H9 (cell line): ENCODE results near the gene CTIF. TPM values are rescaled to one million over a fixed set of nuclear protein-coding genes. Genes with fewer than 3 reads are reported as not detected.
A peak's percentile ranks its signal among the peaks of the same experiment; 100 is the strongest.

Experiments used
- DNase-seq: peaks from one replicate; pipeline ENCODE4 v3.0.0-alpha.2; 2017
- H2AFZ ChIP-seq: one replicate; pipeline ENCODE4 v1.6.1; 2013; ENCODE audit warnings: mild to moderate bottlenecking, low read length, control low read depth, moderate library complexity
- H2AK5ac ChIP-seq: 2 replicates; pipeline ENCODE4 v1.6.1; 2013; ENCODE audit warnings: low read length, control low read depth, mixed read lengths; ENCODE audit not compliant: insufficient read length
- H2BK120ac ChIP-seq: one replicate; pipeline ENCODE4 v1.6.1; 2013; ENCODE audit warnings: low read depth, mild to moderate bottlenecking, low read length, control low read depth, inconsistent platforms; ENCODE audit not compliant: poor library complexity, severe bottlenecking
- H2BK12ac ChIP-seq: 2 replicates; pipeline ENCODE4 v1.6.1; 2013; ENCODE audit warnings: low read length, control low read depth, mixed read lengths, low read depth; ENCODE audit not compliant: insufficient read length
- H2BK15ac ChIP-seq: 2 replicates; pipeline ENCODE4 v1.6.1; 2013; ENCODE audit warnings: low read depth, low read length, control low read depth
- H2BK20ac ChIP-seq: one replicate; pipeline ENCODE4 v1.6.1; 2013; ENCODE audit warnings: low read depth, mild to moderate bottlenecking, low read length, control low read depth, inconsistent platforms; ENCODE audit not compliant: poor library complexity, severe bottlenecking
- H2BK5ac ChIP-seq: 2 replicates; pipeline ENCODE4 v1.6.1; 2013; ENCODE audit warnings: low read length, control low read depth, mixed read lengths; ENCODE audit not compliant: insufficient read length
- H3K14ac ChIP-seq: 2 replicates; pipeline ENCODE4 v1.6.1; 2013; ENCODE audit warnings: low read length, control low read depth; ENCODE audit not compliant: insufficient read depth
- H3K18ac ChIP-seq: 2 replicates; pipeline ENCODE4 v1.6.1; 2013; ENCODE audit warnings: low read depth, mild to moderate bottlenecking, mixed read lengths, low read length, control low read depth; ENCODE audit not compliant: insufficient read length
- H3K23ac ChIP-seq: 2 replicates; pipeline ENCODE4 v1.6.1; 2013; ENCODE audit warnings: low read length, control low read depth, mixed read lengths, low read depth; ENCODE audit not compliant: insufficient read length
- H3K23me2 ChIP-seq: 2 replicates; pipeline ENCODE4 v1.6.1; 2013; ENCODE audit warnings: low read depth, mild to moderate bottlenecking, mixed read lengths, low read length, control low read depth; ENCODE audit not compliant: insufficient read length, poor library complexity, severe bottlenecking
- H3K27ac ChIP-seq: 2 replicates; pipeline ENCODE4 v1.5.1; 2013; ENCODE audit warnings: low read length, control low read depth, mixed read lengths, low read depth; ENCODE audit not compliant: insufficient read length
- H3K27me3 ChIP-seq: 2 replicates; pipeline ENCODE4 v1.6.1; 2013; ENCODE audit warnings: low read length, control low read depth, inconsistent platforms; ENCODE audit not compliant: insufficient read depth
- H3K4ac ChIP-seq: 2 replicates; pipeline ENCODE4 v1.6.1; 2013; ENCODE audit warnings: low read depth, mild to moderate bottlenecking, control low read depth, inconsistent platforms, low read length, moderate library complexity
- H3K4me1 ChIP-seq: 2 replicates; pipeline ENCODE4 v1.6.1; 2013; ENCODE audit warnings: low read length, control low read depth, inconsistent platforms; ENCODE audit not compliant: insufficient read depth
- H3K4me2 ChIP-seq: 2 replicates; pipeline ENCODE4 v1.6.1; 2013; ENCODE audit warnings: low read length, control low read depth, mixed read lengths; ENCODE audit not compliant: insufficient read length, insufficient read depth
- H3K56ac ChIP-seq: 2 replicates; pipeline ENCODE4 v1.6.1; 2013; ENCODE audit warnings: low read depth, mild to moderate bottlenecking, mixed read lengths, low read length, control low read depth; ENCODE audit not compliant: insufficient read length
- H3K79me1 ChIP-seq: 2 replicates; pipeline ENCODE4 v1.6.1; 2013; ENCODE audit warnings: low read depth, mild to moderate bottlenecking, moderate library complexity, low read length, control low read depth, inconsistent platforms; ENCODE audit not compliant: insufficient read depth, poor library complexity, severe bottlenecking
- H3K79me2 ChIP-seq: 2 replicates; pipeline ENCODE4 v1.6.1; 2013; ENCODE audit warnings: low read length, control low read depth, inconsistent platforms; ENCODE audit not compliant: insufficient read depth
- H3K9ac ChIP-seq: 2 replicates; pipeline ENCODE4 v1.6.1; 2013; ENCODE audit warnings: low read length, control low read depth, mixed read lengths; ENCODE audit not compliant: insufficient read length; ENCODE audit errors: extremely low read depth
- H3K9me3 ChIP-seq: one replicate; pipeline ENCODE4 v1.6.1; 2013; ENCODE audit warnings: low read depth, low read length, inconsistent platforms; ENCODE audit not compliant: control insufficient read depth
- H3T11ph ChIP-seq: one replicate; pipeline ENCODE4 v1.6.1; 2013; ENCODE audit warnings: mild to moderate bottlenecking, low read length, control low read depth, inconsistent platforms
- H4K20me1 ChIP-seq: one replicate; pipeline ENCODE4 v1.6.1; 2013; ENCODE audit not compliant: control insufficient read depth, insufficient read length, insufficient read depth
- H4K5ac ChIP-seq: 2 replicates; pipeline ENCODE4 v1.6.1; 2013; ENCODE audit warnings: low read depth, mild to moderate bottlenecking, mixed read lengths, low read length, control low read depth; ENCODE audit not compliant: insufficient read length
- H4K8ac ChIP-seq: replicated peaks from 2 replicates; pipeline ENCODE4 v1.6.1; 2013; ENCODE audit warnings: low read length, control low read depth, mixed read lengths, low read depth; ENCODE audit not compliant: insufficient read length
- H4K91ac ChIP-seq: 2 replicates; pipeline ENCODE4 v1.6.1; 2013; ENCODE audit warnings: low read depth, mild to moderate bottlenecking, moderate library complexity, mixed read lengths, low read length, control low read depth; ENCODE audit not compliant: insufficient read length
- H3K27ac Mint-ChIP-seq, 3 experiments: 2 replicates in 2 of 3; 3 replicates in 1 of 3; pipeline ENCODE4 v1.8.0; 2020 to 2021; ENCODE audit warnings: mixed read lengths in 3 of 3, mild to moderate bottlenecking in 1 of 3, moderate library complexity in 1 of 3
- H3K27me3 Mint-ChIP-seq: 2 replicates; pipeline ENCODE4 v1.8.0; 2021; ENCODE audit warnings: low read depth, mild to moderate bottlenecking, moderate library complexity, mixed read lengths
- H3K36me3 Mint-ChIP-seq, 3 experiments: 2 replicates in 2 of 3; 3 replicates in 1 of 3; pipeline ENCODE4 v1.8.0; 2020 to 2021; ENCODE audit warnings: low read depth in 3 of 3, mixed read lengths in 3 of 3; ENCODE audit not compliant: insufficient read depth in 1 of 3
- H3K4me1 Mint-ChIP-seq, 2 experiments: 2 replicates each; pipeline ENCODE4 v1.8.0; 2020; ENCODE audit warnings: mixed read lengths in 2 of 2
- H3K4me3 Mint-ChIP-seq, 2 experiments: 2 replicates in 1 of 2; 3 replicates in 1 of 2; pipeline ENCODE4 v1.8.0; 2020 to 2021; ENCODE audit warnings: mild to moderate bottlenecking in 2 of 2, mixed read lengths in 2 of 2, moderate library complexity in 1 of 2
- H3K9me3 Mint-ChIP-seq, 2 experiments: 2 replicates in 1 of 2; 3 replicates in 1 of 2; pipeline ENCODE4 v1.8.0; 2020; ENCODE audit warnings: mild to moderate bottlenecking in 2 of 2, mixed read lengths in 2 of 2, moderate library complexity in 1 of 2
- WGBS: extraction: QIAGEN DNeasy Blood & Tissue Kit; methylation state at CpG from one replicate; pipeline ENCODE4 v1.1.7; 2013; ENCODE audit warnings: missing lambda C conversion rate, low lambda C conversion rate, mixed read lengths; ENCODE audit not compliant: insufficient read length; ENCODE audit errors: extremely low coverage; 5-methylcytosine and 5-hydroxymethylcytosine counted together
- total RNA-seq: library from RNA; stranded (reverse); gene quantifications from 2 replicates; pipeline ENCODE4 v1.2.1, GENCODE V29; 2021
- TF ChIP-seq, protein P1 (sequence below): fragments of 200-600 bp; sonication (generic); conservative IDR thresholded peaks from 3 replicates; pipeline ENCODE4 v1.8.0; 2021; ENCODE audit warnings: antibody characterized with exemption, mild to moderate bottlenecking

CTIF gene
- total RNA-seq, 1 experiment from 2014 or later = 15.8 TPM

DNA sequence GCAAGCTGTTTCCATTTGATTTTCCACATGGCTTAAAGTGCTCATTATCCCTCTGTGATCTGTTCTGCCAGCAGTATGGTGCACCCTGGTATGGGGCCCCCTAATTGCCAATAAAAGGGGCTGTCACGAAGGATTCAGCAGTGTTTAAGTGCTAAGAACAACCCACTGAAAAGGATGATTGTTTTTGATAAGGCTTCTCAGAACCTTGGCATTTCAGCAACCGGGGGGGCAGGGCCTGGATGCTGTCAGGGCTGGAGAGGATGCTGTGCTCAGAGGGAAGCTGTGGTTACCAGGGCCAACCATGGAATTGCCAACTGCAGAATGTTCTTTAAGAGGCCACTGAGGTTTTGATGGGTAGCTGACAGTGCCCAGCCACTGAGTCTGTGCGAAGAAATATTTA lies 117.8 kb downstream of the CTIF start:
- no CpG with 5 or more reads among the region's 3 CpGs for WGBS
- no peak for DNase-seq
- peaks cover 5 to 7% of the 10 kb centered on the region in 2 experiments; a peak in 3 of 4 replicates for H3K4me1 Mint-ChIP-seq
- no peak overlapping the region for H2BK15ac ChIP-seq
- H2AFZ ChIP-seq = no peak overlapping the region
- no peak overlapping the region for H3K14ac ChIP-seq
- H3K56ac ChIP-seq = no peak overlapping the region
- H3K27ac Mint-ChIP-seq = peak overlapping the region in 1 of 3 experiments; percentile 81; a peak in 1 of 7 replicates
- no peak overlapping the region for H4K8ac ChIP-seq
- H2BK5ac ChIP-seq = no peak overlapping the region
- no peaks in the 10 kb centered on the region for H3K27me3 Mint-ChIP-seq
- H3K4me1 ChIP-seq = no peaks in the 10 kb centered on the region
- H3K9ac ChIP-seq = no peak overlapping the region
- H4K91ac ChIP-seq = no peak overlapping the region
- no peak overlapping the region for H3K27ac ChIP-seq
- no peak overlapping the region for H2BK12ac ChIP-seq
- no peak overlapping the region for H2AK5ac ChIP-seq
- peaks cover 0 to 2% (median 2%) of the 10 kb centered on the region in 3 experiments; a peak in 3 of 7 replicates for H3K36me3 Mint-ChIP-seq
- H2BK20ac ChIP-seq = no peak overlapping the region
- H4K5ac ChIP-seq = no peak overlapping the region
- no peaks in the 10 kb centered on the region for H3K27me3 ChIP-seq
- H3K4ac ChIP-seq = no peak overlapping the region
- H2BK120ac ChIP-seq = no peak overlapping the region
- H3K9me3 Mint-ChIP-seq = peaks cover 0 to 9% of the 10 kb centered on the region in 2 experiments; a peak in 3 of 5 replicates
- no peaks in the 10 kb centered on the region for H4K20me1 ChIP-seq
- H3K23me2 ChIP-seq = no peaks in the 10 kb centered on the region
- TF ChIP-seq, protein P1, sequence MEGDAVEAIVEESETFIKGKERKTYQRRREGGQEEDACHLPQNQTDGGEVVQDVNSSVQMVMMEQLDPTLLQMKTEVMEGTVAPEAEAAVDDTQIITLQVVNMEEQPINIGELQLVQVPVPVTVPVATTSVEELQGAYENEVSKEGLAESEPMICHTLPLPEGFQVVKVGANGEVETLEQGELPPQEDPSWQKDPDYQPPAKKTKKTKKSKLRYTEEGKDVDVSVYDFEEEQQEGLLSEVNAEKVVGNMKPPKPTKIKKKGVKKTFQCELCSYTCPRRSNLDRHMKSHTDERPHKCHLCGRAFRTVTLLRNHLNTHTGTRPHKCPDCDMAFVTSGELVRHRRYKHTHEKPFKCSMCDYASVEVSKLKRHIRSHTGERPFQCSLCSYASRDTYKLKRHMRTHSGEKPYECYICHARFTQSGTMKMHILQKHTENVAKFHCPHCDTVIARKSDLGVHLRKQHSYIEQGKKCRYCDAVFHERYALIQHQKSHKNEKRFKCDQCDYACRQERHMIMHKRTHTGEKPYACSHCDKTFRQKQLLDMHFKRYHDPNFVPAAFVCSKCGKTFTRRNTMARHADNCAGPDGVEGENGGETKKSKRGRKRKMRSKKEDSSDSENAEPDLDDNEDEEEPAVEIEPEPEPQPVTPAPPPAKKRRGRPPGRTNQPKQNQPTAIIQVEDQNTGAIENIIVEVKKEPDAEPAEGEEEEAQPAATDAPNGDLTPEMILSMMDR = no peak
- H3K23ac ChIP-seq = no peak overlapping the region
- no peak overlapping the region for H3K4me2 ChIP-seq
- H3K4me3 Mint-ChIP-seq = no peak overlapping the region
- H3K79me2 ChIP-seq = no peaks in the 10 kb centered on the region; the same call in 1 of the 2 replicates
- peaks cover 8% of the 10 kb centered on the region for H3K9me3 ChIP-seq
- H3T11ph ChIP-seq = no peak overlapping the region
- H3K79me1 ChIP-seq = no peaks in the 10 kb centered on the region
- no peak overlapping the region for H3K18ac ChIP-seq
